ENCODE data around the gene ADGRG3. TPM values are rescaled to one million over a fixed set of nuclear protein-coding genes. Genes with fewer than 3 reads are reported as not detected.

ADGRG3 gene
- total RNA-seq, 1 experiment from 2014 or later, result 0.46 TPM

GRCh38 chr16:57626420-57627170, 41.5 kb upstream of the ADGRG3 start:
- Histone ChIP-seq H2BK5ac (ENCODE audit: insufficient read length, low read length) (no peak overlapping the region), H3K56ac (ENCODE audit: insufficient read length, low read depth, low read length) (no peak overlapping the region), H2BK120ac (ENCODE audit: low read depth, low read length, poor library complexity, severe bottlenecking) (no peak overlapping the region), H3K27ac (ENCODE audit: insufficient read length, low read depth, low read length) (no peak overlapping the region), H3K9ac (ENCODE audit: extremely low read depth, insufficient read length, low read length) (no peak overlapping the region), H3K4me2 (ENCODE audit: insufficient read depth, insufficient read length, low read length) (no peak overlapping the region), H2AK5ac (ENCODE audit: insufficient read length, low read length) (no peak overlapping the region), H3K14ac (ENCODE audit: insufficient read depth, low read length) (no peak overlapping the region), H3K18ac (ENCODE audit: insufficient read length, low read depth, low read length) (no peak overlapping the region), H2BK12ac (ENCODE audit: insufficient read length, low read depth, low read length) (no peak overlapping the region), H4K91ac (ENCODE audit: insufficient read length, low read depth, low read length) (no peak overlapping the region), H3K23me2 (ENCODE audit: insufficient read length, low read depth, low read length, poor library complexity, severe bottlenecking) (peaks cover 3% of the 10 kb centered on the region), H2BK15ac (ENCODE audit: low read depth, low read length) (no peak overlapping the region), H3K79me2 (ENCODE audit: insufficient read depth, low read length) (no peaks in the 10 kb centered on the region), H4K5ac (ENCODE audit: insufficient read length, low read depth, low read length) (no peak overlapping the region), H4K20me1 (ENCODE audit: control insufficient read depth, insufficient read depth, insufficient read length) (peaks cover 3% of the 10 kb centered on the region), H2BK20ac (ENCODE audit: low read depth, low read length, poor library complexity, severe bottlenecking) (no peak overlapping the region), H3K79me1 (ENCODE audit: insufficient read depth, low read depth, low read length, poor library complexity, severe bottlenecking) (no peaks in the 10 kb centered on the region), H4K8ac (replicated peaks; ENCODE audit: insufficient read length, low read depth, low read length) (no peak overlapping the region), H3K9me3 (ENCODE audit: control insufficient read depth, low read depth, low read length) (no peaks in the 10 kb centered on the region), H3K4me1 (ENCODE audit: insufficient read depth, low read length) (no peaks in the 10 kb centered on the region; the same call in 1 of the 2 replicates), H2AFZ (ENCODE audit: low read length) (no peak overlapping the region), H3K27me3 (ENCODE audit: insufficient read depth, low read length) (no peaks in the 10 kb centered on the region; the same call in 1 of the 2 replicates), H3T11ph (ENCODE audit: low read length) (no peak overlapping the region), H3K4ac (ENCODE audit: low read depth, low read length) (no peak overlapping the region), H3K23ac (ENCODE audit: insufficient read length, low read depth, low read length) (no peak overlapping the region)
- peaks cover 16% of the 10 kb centered on the region for H3K27me3 Mint-ChIP-seq (ENCODE audit: low read depth)
- H3K36me3 Mint-ChIP-seq (ENCODE audit: insufficient read depth in 1 of 3, low read depth in 3 of 3), result no peaks in the 10 kb centered on the region; a peak in 1 of 7 replicates
- no peak overlapping the region for H3K27ac Mint-ChIP-seq
- WGBS (ENCODE audit: extremely low coverage, insufficient read length, low lambda C conversion rate), result no CpG with 5 or more reads among the region's 10 CpGs
- H3K4me3 Mint-ChIP-seq, result no peak overlapping the region
- no peak for DNase-seq
- peaks cover 0 to 3% of the 10 kb centered on the region in 2 experiments; a peak in 2 of 5 replicates for H3K9me3 Mint-ChIP-seq
- no peak for TF ChIP-seq CTCF (conservative IDR thresholded peaks at IDR 0.05)
- peaks cover 42 to 74% of the 10 kb centered on the region in 2 experiments for H3K4me1 Mint-ChIP-seq
